ENCODE data around the gene MTSS2.
"Not testable (repeated sequence)": the region's sequence is repeated elsewhere in the genome, so short reads cannot be mapped to it uniquely, and the experiment has no call there.

Gene MTSS2

DNA sequence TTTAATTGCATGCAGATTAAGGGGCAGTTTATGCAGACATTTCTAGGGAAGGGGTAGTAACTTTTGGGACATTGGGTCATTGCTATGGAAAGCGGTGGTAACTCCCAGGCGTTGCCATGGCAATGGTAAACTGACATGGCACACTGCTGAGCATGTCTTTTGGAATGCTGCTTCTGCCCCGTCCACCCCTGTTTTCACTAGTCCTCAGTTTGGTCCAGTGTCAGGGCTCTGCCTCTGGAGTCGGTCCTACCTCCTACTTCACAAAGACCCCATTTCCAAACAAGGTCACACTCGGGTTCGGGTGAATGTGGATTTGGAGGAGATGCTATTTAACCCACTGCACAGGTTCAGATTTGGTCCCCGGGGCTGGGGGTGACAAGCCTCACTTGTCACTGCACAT lies 36.6 kb downstream of the MTSS2 start:
- no peak for DNase-seq

DNA sequence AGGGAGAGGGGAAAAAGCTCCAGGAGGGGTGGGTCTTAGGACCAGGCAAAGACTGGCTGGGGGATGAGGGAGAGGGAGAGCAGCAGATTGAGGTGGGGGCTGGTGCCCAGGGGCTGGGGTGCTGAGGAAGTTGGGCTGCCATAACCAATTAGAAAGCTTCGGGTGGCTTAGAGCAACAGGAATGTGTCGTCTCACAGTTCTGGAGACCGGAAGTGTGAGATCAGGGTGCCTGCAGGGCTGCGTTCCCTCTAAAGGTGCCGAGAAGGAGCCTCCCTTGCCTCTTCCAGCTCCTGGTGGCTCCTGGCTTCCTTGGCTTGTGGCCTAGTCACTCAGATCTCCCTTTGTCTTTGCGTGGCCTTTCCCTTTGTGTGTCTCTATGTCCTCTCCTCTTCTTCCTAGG lies 37.2 kb downstream of the MTSS2 start:
- no peak for DNase-seq

DNA sequence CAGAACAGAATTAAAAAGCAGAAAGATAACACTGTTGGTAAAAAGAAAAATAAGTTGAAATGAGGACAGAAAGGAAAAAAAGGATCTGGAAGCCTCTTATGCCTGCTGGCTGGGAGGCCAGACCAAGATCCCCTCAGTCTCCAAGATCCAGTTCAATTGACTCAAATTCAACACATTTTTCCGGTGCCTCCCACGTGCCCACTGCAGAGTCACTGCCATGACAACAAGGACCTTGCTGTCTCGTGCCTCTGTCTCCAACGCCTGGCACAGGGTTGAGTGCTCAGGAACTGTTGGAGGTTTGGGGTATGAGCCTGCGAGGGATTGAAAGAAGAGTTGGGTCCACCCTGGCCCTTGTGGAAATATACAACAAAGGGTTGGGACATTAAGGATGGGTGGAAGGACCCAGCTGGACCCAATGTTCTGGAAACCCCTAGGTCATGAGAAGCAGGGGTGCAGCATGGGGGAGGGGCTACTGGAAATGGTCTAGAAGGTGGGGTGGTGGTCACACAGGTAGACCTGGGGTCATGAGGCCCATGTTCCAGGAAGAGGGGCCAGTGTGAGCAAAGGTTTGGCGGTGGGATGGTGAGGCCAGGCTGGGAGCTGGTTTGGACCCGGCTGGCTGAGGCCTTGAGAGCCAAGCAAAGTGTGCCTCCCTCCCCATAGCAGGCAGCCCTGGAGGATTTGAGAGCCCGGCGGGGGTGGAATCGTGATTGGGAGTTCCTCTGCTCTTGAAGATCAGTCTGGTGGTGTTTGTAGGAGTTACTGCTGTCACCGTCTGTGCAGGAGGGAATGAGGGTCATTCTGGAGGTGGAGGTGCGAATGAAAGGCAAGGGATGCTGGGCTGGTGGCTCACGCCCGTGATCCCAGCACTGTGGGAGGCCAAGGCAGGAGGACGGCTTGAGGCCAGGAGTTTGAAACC lies 38.2 kb downstream of the MTSS2 start:
- DNase-seq: no peak

DNA sequence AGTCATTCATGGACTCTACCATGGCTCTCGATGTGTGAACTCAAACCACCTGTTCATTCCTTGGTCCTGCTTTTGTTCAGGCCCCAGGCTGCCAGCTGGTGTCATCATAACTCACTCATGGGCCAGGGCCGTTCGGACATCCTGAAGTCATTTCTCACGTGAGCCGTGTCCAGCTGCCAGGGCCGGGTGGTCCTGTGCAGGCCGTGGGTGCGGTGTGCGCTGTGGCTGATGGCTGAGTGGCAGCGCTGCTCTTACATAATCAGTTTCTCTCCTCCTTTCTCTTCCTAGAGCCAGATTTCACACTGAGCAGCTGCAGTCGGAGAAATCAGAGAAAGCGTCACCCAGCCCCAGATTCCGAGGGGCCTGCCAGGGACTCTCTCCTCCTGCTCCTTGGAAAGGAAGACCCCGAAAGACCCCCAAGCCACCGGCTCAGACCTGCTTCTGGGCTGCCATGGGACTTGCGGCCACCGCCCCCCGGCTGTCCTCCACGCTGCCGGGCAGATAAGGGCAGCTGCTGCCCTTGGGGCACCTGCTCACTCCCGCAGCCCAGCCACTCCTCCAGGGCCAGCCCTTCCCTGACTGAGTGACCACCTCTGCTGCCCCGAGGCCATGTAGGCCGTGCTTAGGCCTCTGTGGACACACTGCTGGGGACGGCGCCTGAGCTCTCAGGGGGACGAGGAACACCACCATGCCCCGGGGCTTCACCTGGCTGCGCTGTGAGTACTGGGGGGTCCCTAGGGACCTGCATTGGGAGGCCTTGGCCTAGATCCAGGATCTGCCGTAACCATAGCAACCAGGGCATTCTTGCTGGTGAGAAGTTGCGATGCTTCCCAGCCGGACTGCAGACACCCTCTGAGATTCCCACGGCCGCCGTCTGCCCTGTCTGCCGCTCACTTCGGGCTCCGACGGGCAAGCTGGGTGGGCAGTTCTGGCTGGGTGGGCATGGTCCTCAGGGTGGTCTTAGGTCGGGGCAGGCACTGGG lies 39.3 kb downstream of the MTSS2 start, which contains the start of gene IL34:
IL34 (plus strand) TSS at position 300 of the 982 bp plus-strand sequence; CDS start at position 689, 389 bp downstream.
- no peak for DNase-seq

DNA sequence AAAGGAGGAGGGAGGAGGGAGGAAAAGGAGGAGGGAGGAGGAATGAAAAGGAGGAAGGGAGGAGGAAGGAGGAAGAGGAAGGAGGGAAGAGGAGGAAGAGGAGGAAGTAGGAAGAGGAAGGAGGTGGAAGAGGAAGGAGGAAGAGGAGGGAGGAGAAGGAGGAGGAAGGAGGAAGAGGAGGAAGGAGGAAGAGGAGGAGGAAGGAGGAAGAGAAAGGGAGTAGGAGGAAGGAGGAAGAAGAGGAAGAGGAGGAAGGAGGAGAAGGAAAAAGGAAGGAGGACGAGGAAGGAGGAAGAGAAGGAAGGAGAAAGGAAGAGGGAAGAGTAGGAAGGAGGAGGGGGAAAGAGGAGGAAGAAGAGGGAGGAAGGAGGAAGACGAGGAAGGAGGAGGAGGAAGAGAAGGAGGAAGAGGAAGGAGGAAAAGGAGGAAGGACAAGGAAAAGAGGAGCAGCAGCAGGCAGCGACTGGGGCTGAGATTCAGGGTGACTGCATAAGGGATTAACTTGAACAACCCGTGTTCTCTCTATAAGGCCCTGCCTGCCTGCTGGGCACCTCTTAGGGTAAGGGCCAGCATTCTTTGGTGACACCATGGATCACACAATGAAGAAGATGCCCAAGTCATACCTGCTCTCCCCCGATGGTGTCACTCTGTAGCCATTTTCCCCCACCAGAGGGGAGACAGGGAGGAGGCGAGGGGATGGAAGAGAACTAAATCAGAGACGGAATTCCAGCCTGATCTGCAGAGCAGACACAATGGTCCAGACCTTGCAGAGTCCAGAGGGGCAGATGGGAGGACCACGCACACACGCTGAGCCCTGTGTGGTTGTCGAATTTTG lies 40.9 kb downstream of the MTSS2 start:
- no peak for DNase-seq

DNA sequence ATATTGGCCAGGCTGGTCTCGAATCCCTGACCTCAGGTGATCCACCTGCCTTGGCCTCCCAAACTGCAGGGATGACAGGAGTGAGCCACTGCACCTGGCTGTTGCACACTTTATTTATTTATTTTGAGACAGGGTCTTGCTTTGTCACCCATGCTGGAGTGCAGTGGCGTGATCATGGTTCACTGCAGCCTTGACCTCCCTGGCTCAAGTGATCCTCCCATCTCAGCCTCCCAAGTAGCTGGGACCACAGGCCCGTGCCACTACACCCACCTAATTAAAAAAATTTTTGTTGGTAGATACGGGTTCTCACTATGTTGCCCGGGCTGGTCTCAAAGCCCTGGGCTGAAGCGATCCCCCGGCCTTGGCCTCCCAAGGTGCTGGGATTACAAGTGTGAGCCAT lies 42.6 kb downstream of the MTSS2 start:
- DNase-seq: not testable (repeated sequence)

DNA sequence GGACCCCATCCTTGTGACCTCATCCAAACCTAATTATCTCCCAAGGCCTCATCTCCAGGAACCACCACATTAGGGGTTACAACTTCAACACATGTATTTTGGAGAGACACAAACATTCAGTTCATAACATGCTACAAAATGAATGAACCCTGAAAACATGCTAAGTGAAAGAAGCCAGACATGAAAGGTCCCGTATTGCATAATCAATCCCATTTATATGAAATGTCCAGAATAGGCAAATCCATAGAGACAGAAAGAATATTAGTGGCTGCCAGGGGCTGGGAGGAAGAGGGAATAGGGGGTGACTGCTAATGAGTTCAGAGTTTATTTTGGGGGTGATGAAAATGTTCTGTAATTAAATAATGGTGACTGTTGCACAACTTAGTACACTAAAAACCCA lies 43.2 kb downstream of the MTSS2 start:
- no peak for DNase-seq

DNA sequence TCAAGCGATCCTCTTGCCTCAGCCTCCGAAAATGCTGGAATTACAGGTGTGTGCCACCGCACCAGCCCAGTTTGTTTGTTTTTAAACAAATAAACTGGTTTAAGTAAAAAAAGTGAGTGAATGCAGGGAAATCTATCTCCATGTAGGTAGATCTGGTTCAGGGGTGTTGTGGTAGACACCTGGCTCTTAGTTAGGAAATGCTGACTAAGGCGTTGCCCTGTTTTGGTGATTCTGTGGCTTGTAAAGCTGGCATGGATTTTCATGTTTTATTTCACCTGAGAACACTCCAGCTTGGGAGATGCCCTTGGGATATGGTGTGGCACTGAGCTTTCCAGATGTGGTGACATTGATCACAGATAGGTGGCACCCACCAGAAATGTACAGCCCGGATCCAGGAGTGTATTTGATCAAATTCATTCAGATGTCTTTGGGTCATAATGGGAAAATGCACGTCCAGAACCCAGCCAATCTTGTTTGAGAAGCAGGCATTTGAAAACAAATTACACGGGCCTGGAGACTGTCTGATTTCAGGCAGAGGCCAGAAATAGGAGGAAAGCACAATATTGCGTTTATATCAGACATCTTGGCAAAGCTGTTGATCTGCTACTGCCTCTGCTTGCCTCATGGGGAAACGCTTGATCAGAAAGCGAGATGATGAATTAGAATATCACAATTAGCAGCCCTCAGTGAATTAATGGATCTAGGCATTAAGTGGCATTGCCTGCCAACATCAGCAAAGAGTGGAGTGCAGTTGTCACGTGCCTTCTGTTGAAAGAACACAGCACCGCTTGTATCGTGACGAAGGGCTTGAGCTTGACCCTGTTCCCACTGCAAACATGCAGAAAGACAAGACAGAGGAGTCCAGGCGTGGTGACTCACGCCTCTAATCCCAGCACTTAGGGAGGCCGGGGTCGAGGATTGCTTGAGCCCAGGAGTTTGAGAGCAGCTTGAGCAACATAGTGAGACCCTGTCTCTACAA lies 46.8 kb downstream of the MTSS2 start:
- no peak for DNase-seq

All from bone marrow (tissue), 2 donors.